Astrocyte (in vitro differentiated cells and primary cell): ENCODE results near the gene CNN2. TPM values are rescaled to one million over a fixed set of nuclear protein-coding genes. Genes with fewer than 3 reads are reported as not detected.
A peak's percentile ranks its signal among the peaks of the same experiment; 100 is the strongest.
"Not testable (repeated sequence)": the region's sequence is repeated elsewhere in the genome, so short reads cannot be mapped to it uniquely, and the experiment has no call there.

Source experiments
- DNase-seq: peaks from one replicate; pipeline ENCODE4 v3.0.0-alpha.2; 2010; ENCODE audit warnings: low read depth
- FAIRE-seq: peaks from 2 replicates; lab custom pipeline; 2011; peaks lifted over from hg19 to GRCh38; lab: Jason Lieb, UNC
- H2AFZ ChIP-seq: 2 replicates; pipeline ENCODE4 v1.6.0; 2012; ENCODE audit warnings: low read depth, low read length, inconsistent platforms
- H3K27ac ChIP-seq: 2 replicates; pipeline ENCODE4 v1.5.1; 2011; ENCODE audit warnings: low read depth, low read length, inconsistent platforms
- H3K27me3 ChIP-seq: 2 replicates; pipeline ENCODE4 v1.6.0; 2011; ENCODE audit warnings: low read length, inconsistent platforms; ENCODE audit not compliant: insufficient read depth
- H3K36me3 ChIP-seq: 2 replicates; pipeline ENCODE4 v1.5.1; 2011; ENCODE audit warnings: low read length, inconsistent platforms; ENCODE audit not compliant: insufficient read depth
- H3K4me1 ChIP-seq: 2 replicates; pipeline ENCODE4 v1.5.1; 2011; ENCODE audit warnings: low read length, inconsistent platforms; ENCODE audit not compliant: insufficient read depth
- H3K4me2 ChIP-seq: 2 replicates; pipeline ENCODE4 v1.6.0; 2012; ENCODE audit warnings: low read length, inconsistent platforms
- H3K4me3 ChIP-seq: 2 replicates; pipeline ENCODE4 v1.5.1; 2011; ENCODE audit warnings: low read depth, mild to moderate bottlenecking, low read length, inconsistent platforms; ENCODE audit not compliant: insufficient read depth
- H3K79me2 ChIP-seq: 2 replicates; pipeline ENCODE4 v1.6.0; 2012; ENCODE audit warnings: mild to moderate bottlenecking, low read length, inconsistent platforms; ENCODE audit not compliant: insufficient read depth
- H3K9ac ChIP-seq: 2 replicates; pipeline ENCODE4 v1.6.0; 2012; ENCODE audit warnings: mild to moderate bottlenecking, low read length, inconsistent platforms
- H3K9me3 ChIP-seq: 2 replicates; pipeline ENCODE4 v1.5.1; 2012; ENCODE audit warnings: low read depth, mild to moderate bottlenecking, low read length, inconsistent platforms; ENCODE audit not compliant: insufficient read depth
- H4K20me1 ChIP-seq: 2 replicates; pipeline ENCODE4 v1.6.0; 2012; ENCODE audit warnings: low read length, inconsistent platforms; ENCODE audit not compliant: insufficient read depth
- H3K27ac Mint-ChIP-seq: one replicate; pipeline ENCODE4 v1.8.0; 2021; ENCODE audit warnings: mild to moderate bottlenecking, mixed read lengths; ENCODE audit not compliant: unreplicated experiment
- H3K27me3 Mint-ChIP-seq: one replicate; pipeline ENCODE4 v1.8.0; 2021; ENCODE audit warnings: low read depth, mixed read lengths; ENCODE audit not compliant: unreplicated experiment
- H3K36me3 Mint-ChIP-seq: one replicate; pipeline ENCODE4 v1.8.0; 2021; ENCODE audit warnings: low read depth, mixed read lengths; ENCODE audit not compliant: unreplicated experiment
- H3K4me1 Mint-ChIP-seq: one replicate; pipeline ENCODE4 v1.8.0; 2021; ENCODE audit warnings: low read depth, mixed read lengths; ENCODE audit not compliant: unreplicated experiment
- H3K4me3 Mint-ChIP-seq: one replicate; pipeline ENCODE4 v1.8.0; 2021; ENCODE audit warnings: mild to moderate bottlenecking, moderate library complexity, mixed read lengths; ENCODE audit not compliant: unreplicated experiment
- H3K9me3 Mint-ChIP-seq: one replicate; pipeline ENCODE4 v1.8.0; 2021; ENCODE audit warnings: mild to moderate bottlenecking, mixed read lengths; ENCODE audit not compliant: unreplicated experiment
- EZH2 ChIP-seq: IDR thresholded peaks from 2 replicates; pipeline ENCODE4 v1.6.1; 2012; ENCODE audit warnings: mild to moderate bottlenecking, low read length, inconsistent platforms; ENCODE audit not compliant: insufficient read depth
- total RNA-seq: library from RNA; stranded (reverse); gene quantifications from 2 replicates; pipeline ENCODE4 v1.2.1, GENCODE V29; 2021
- TF ChIP-seq, protein P1 (sequence below): IDR thresholded peaks from 2 replicates; pipeline ENCODE4 v1.5.1; 2011; ENCODE audit warnings: low read depth, mild to moderate bottlenecking, inconsistent platforms, low read length, moderate library complexity; ENCODE audit not compliant: insufficient read depth

Gene CNN2
- total RNA-seq, 1 donor from 2014 or later = 819 TPM

DNA sequence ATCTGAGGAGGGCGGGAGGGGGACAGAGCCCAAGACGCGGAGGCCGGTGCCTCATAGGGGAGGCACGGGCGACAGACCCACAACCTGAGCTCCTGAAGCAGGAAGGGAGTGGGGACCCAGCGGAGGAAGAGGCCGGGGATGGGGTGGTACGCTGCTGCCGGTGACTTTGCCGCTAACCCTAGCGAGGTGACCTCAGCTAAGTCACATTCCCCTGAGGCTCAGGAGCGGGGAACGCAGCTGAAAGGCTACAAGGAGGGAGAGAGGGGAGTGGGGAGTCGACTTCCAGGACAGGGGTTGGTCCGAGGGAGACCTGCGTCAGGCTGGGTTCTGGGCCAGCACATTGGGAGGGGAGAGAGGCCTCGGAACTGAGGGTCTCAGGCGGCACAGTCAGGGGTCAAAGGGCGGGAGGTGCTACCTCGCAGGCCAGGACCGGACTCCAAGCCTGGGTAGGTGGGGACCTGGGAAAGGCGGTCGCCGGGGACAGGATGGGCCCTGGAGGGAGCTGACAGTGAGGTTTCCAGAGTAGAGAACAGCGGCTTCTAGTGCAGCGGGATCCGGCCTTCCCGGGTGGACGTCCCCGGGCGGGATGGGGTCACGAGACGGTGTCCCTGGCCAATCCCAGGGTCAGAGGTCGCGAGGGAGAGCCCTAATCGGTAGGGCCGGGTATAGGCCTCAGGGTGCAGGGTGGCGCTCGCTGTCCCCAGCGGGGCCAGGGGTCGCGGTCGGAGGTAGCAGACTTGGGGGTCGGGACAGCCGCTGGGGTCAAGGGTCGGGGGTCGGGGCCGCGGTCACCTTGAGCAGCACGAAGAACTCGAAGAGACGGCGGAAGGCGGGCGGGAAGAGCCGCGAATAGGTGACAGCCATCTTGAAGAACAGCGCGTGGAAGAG is 6.2 kb upstream of the CNN2 start:
- FAIRE-seq (no peak), DNase-seq (no peak)
- no peaks in the 10 kb centered on the region for H3K9me3 ChIP-seq
- peaks cover 34% of the 10 kb centered on the region for H3K4me1 ChIP-seq
- H3K27ac ChIP-seq = peak overlapping the region; percentile 96
- no peak for TF ChIP-seq EZH2
- TF ChIP-seq, protein P1, sequence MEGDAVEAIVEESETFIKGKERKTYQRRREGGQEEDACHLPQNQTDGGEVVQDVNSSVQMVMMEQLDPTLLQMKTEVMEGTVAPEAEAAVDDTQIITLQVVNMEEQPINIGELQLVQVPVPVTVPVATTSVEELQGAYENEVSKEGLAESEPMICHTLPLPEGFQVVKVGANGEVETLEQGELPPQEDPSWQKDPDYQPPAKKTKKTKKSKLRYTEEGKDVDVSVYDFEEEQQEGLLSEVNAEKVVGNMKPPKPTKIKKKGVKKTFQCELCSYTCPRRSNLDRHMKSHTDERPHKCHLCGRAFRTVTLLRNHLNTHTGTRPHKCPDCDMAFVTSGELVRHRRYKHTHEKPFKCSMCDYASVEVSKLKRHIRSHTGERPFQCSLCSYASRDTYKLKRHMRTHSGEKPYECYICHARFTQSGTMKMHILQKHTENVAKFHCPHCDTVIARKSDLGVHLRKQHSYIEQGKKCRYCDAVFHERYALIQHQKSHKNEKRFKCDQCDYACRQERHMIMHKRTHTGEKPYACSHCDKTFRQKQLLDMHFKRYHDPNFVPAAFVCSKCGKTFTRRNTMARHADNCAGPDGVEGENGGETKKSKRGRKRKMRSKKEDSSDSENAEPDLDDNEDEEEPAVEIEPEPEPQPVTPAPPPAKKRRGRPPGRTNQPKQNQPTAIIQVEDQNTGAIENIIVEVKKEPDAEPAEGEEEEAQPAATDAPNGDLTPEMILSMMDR = no peak
- peaks cover 58% of the 10 kb centered on the region for H3K79me2 ChIP-seq
- peak overlapping the region; percentile 92 for H3K9ac ChIP-seq
- peak overlapping the region; percentile 95 for H3K4me3 Mint-ChIP-seq
- H3K27me3 Mint-ChIP-seq = no peaks in the 10 kb centered on the region
- H3K36me3 Mint-ChIP-seq = no peaks in the 10 kb centered on the region
- no peak overlapping the region for H2AFZ ChIP-seq
- no peaks in the 10 kb centered on the region for H3K36me3 ChIP-seq
- H3K4me1 Mint-ChIP-seq = peaks cover 23% of the 10 kb centered on the region
- no peaks in the 10 kb centered on the region for H3K9me3 Mint-ChIP-seq
- H3K27ac Mint-ChIP-seq = peak overlapping the region; percentile 86
- no peaks in the 10 kb centered on the region for H3K27me3 ChIP-seq
- peak overlapping the region; percentile 83 for H3K4me3 ChIP-seq
- H4K20me1 ChIP-seq = peaks cover 54% of the 10 kb centered on the region
- peak overlapping the region; percentile 100 for H3K4me2 ChIP-seq

DNA sequence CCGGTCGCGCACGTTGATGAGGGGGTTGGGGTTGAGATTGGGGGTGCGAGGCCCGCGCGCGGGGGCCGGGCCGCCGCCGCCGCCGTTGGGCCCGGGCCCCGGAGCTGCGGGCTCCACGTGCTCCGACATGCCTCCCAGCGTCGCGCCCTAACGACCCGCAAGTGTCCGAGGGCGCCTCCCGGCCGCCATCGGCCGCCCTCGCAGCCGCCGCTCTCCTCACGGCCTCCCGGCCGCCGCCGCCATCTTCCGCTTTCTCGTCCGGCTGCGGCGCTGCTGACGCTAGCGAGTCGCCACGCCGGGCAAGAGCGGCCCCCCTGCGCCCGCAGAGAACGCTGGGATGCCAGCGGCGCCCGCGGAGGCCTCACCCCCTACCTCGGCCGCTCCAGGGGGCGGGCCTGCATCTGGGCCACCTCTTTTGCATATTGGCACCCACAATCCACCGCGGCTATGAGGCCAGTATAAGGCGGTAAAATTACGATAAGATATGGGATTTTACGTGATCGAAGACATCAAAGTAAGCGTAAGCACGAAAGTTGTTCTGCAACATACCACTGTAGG is 5.5 kb upstream of the CNN2 start, which contains the start of gene TMEM259:
Gene TMEM259, minus strand, starts transcription at position 256 of the 558 bp plus-strand sequence. Its CDS starts 127 bp downstream, at position 129.
- H3K79me2 ChIP-seq = peaks cover 52% of the 10 kb centered on the region
- peak within 1 kb of the TSS; percentile 47 for H2AFZ ChIP-seq
- Mint-ChIP-seq H3K36me3 (no peaks in the 10 kb centered on the region), H3K4me1 (peaks cover 18% of the 10 kb centered on the region), H3K4me3 (peak within 1 kb of the TSS; percentile 95), H3K27me3 (no peaks in the 10 kb centered on the region), H3K9me3 (no peaks in the 10 kb centered on the region), H3K27ac (peak within 1 kb of the TSS; percentile 97)
- H4K20me1 ChIP-seq = peaks cover 47% of the 10 kb centered on the region
- peak within 1 kb of the TSS; percentile 83 for H3K4me3 ChIP-seq
- peaks cover 31% of the 10 kb centered on the region for H3K4me1 ChIP-seq
- H3K27me3 ChIP-seq = no peaks in the 10 kb centered on the region
- H3K9me3 ChIP-seq = no peaks in the 10 kb centered on the region
- H3K9ac ChIP-seq = peak within 1 kb of the TSS; percentile 92
- no peaks in the 10 kb centered on the region for H3K36me3 ChIP-seq
- FAIRE-seq (no peak), DNase-seq (peak; percentile 89)
- peak within 1 kb of the TSS; percentile 96 for H3K27ac ChIP-seq
- peak within 1 kb of the TSS; percentile 100 for H3K4me2 ChIP-seq
- no peak for TF ChIP-seq EZH2
- TF ChIP-seq, protein P1 = no peak

DNA sequence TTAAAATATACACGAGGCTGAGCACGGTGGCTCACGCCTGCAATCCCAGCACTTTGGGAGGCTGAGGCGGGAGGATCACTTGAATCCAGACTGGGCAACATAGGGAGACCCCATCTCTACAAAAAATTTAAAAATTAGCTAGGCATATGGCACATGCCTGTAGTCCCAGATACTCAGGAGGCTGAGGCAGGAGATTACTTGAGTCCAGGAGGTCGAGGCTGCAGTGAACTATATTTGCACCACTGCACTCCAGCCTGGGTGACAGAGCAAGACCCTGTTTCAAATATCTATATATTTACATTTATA is 2.6 kb upstream of the CNN2 start:
- H3K27ac Mint-ChIP-seq, H3K9me3 Mint-ChIP-seq, H3K4me1 Mint-ChIP-seq, H3K4me3 ChIP-seq, H3K27me3 Mint-ChIP-seq, H3K9ac ChIP-seq, H3K9me3 ChIP-seq, H3K27me3 ChIP-seq, H3K36me3 ChIP-seq, H3K27ac ChIP-seq, FAIRE-seq, H2AFZ ChIP-seq, H3K36me3 Mint-ChIP-seq, H3K4me2 ChIP-seq, DNase-seq: not testable (repeated sequence)
- peaks cover 52% of the 10 kb centered on the region for H3K79me2 ChIP-seq
- peaks cover 37% of the 10 kb centered on the region for H4K20me1 ChIP-seq
- H3K4me1 ChIP-seq = peaks cover 17% of the 10 kb centered on the region
- H3K4me3 Mint-ChIP-seq = peak overlapping the region; percentile 27

DNA sequence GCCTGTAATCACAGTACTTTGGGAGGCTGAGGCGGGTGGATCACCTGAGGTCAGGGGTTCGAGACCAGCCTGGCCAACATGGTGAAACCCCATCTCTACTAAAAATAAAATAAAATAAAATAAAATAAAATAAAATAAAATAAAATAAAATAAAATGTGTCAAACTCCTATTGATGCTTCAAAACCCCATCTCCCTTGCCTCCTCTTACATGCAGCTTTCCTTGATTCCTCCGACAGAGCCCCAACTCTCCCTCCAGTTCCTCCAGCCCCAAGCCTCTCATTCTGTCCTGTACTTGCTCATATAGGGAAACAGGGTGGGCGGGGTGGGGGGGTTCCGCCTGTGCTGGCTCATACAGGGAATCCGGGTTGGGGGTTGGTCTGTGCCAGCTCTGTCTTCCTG is 1.3 kb upstream of the CNN2 start:
- not testable (repeated sequence) for H3K4me2 ChIP-seq, H2AFZ ChIP-seq, H3K9ac ChIP-seq, H3K27me3 ChIP-seq, FAIRE-seq, DNase-seq, H3K4me1 Mint-ChIP-seq, H3K27me3 Mint-ChIP-seq, H3K9me3 Mint-ChIP-seq, H3K4me3 Mint-ChIP-seq, H3K36me3 Mint-ChIP-seq, H3K9me3 ChIP-seq, H3K27ac ChIP-seq, H3K36me3 ChIP-seq, H3K4me3 ChIP-seq
- Histone ChIP-seq H3K79me2 (peaks cover 52% of the 10 kb centered on the region), H4K20me1 (peaks cover 37% of the 10 kb centered on the region), H3K4me1 (peaks cover 19% of the 10 kb centered on the region)
- peak overlapping the region; percentile 88 for H3K27ac Mint-ChIP-seq
